Measurements from ENCODE around the gene RNF146. TPM values are rescaled to one million over a fixed set of nuclear protein-coding genes. Genes with fewer than 3 reads are reported as not detected.

The RNF146 gene
- 9.2 to 11.4 TPM (median 11.3 TPM) in 5 replicates for total RNA-seq (2022; extraction: Qiagen RNA extraction; ENCODE audit: low read depth)

GRCh38 chr6:127266178-127266891 lies at the start of gene RNF146:
Gene RNF146, plus strand, starts transcription at chr6:127266864. Its CDS starts 13,475 bp downstream, at chr6:127280339.

Other genes starting within 250 kb of the RNF146 start
- gene RSPO3, start 148.2 kb upstream of the RNF146 start, total RNA-seq (2022; extraction: Qiagen RNA extraction; ENCODE audit: low read depth) = 116 to 130 TPM (median 127 TPM) in 5 replicates
- gene ECHDC1, start 76.7 kb downstream of the RNF146 start, total RNA-seq (2022; extraction: Qiagen RNA extraction; ENCODE audit: low read depth) = 37.7 to 56.0 TPM (median 39.2 TPM) in 5 replicates
- gene KIAA0408, start 192.5 kb downstream of the RNF146 start, total RNA-seq (2022; extraction: Qiagen RNA extraction; ENCODE audit: low read depth) = 5.9 to 7.1 TPM (median 6.5 TPM) in 5 replicates